ENCODE results near the gene HNRNPC.
A peak's percentile ranks its signal among the peaks of the same experiment; 100 is the strongest.
"Not testable (repeated sequence)": the region's sequence is repeated elsewhere in the genome, so short reads cannot be mapped to it uniquely, and the experiment has no call there.

DNA sequence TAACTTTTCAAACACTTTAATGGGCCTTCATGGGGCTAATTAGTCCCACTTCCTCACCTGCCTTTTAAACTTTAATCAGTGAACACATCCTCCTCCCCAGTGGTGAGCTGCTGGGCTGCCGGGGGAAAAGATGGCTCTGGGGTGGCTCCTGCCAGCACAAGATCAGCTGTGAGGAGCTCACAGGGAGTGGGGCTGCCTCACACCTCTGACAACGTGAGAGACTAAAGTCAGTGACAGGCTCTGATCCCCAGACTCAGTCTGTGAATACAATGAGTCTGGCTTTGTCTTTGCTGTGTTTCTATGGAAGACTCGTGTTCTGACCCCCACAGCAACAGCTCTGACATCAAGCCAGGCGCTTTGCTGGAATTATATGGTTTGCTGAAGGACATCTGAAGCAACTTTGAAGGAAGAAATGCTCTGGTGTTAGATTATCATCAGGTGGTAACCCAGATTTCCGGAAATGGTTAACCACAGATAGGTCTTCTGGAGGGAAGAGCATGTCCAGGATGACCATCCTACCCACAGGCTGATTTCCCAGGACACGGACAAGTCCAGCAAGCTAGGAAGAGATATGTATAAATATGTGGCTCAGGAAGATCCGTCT lies 104.1 kb downstream of the HNRNPC start:
- TF ChIP-seq TCF7 (IDR thresholded peaks at IDR 0.05; ENCODE audit: borderline replicate concordance); SPI1 (IDR thresholded peaks at IDR 0.05; ENCODE audit: borderline replicate concordance, low read depth, low read length); SP2 (IDR thresholded peaks at IDR 0.05; ENCODE audit: extremely low read depth, low read depth, low read length, poor library complexity, severe bottlenecking); RFX5 (IDR thresholded peaks at IDR 0.05; ENCODE audit: low read depth, low read length); SNIP1 (IDR thresholded peaks at IDR 0.05; ENCODE audit: low read depth); TCF3 (CRISPR knock-in tag; IDR thresholded peaks at IDR 0.05); KAT7 (CRISPR knock-in tag; IDR thresholded peaks at IDR 0.05; ENCODE audit: borderline replicate concordance): not testable (repeated sequence)
- TF ChIP-seq, protein P1, sequence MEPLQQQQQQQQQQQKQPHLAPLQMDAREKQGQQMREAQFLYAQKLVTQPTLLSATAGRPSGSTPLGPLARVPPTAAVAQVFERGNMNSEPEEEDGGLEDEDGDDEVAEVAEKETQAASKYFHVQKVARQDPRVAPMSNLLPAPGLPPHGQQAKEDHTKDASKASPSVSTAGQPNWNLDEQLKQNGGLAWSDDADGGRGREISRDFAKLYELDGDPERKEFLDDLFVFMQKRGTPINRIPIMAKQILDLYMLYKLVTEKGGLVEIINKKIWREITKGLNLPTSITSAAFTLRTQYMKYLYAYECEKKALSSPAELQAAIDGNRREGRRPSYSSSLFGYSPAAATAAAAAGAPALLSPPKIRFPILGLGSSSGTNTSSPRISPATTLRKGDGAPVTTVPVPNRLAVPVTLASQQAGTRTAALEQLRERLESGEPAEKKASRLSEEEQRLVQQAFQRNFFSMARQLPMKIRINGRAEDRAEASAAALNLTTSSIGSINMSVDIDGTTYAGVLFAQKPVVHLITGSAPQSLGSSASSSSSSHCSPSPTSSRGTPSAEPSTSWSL (CRISPR knock-in tag; IDR thresholded peaks at IDR 0.05; ENCODE audit: borderline replicate concordance) = not testable (repeated sequence)
- TF ChIP-seq, protein P2, sequence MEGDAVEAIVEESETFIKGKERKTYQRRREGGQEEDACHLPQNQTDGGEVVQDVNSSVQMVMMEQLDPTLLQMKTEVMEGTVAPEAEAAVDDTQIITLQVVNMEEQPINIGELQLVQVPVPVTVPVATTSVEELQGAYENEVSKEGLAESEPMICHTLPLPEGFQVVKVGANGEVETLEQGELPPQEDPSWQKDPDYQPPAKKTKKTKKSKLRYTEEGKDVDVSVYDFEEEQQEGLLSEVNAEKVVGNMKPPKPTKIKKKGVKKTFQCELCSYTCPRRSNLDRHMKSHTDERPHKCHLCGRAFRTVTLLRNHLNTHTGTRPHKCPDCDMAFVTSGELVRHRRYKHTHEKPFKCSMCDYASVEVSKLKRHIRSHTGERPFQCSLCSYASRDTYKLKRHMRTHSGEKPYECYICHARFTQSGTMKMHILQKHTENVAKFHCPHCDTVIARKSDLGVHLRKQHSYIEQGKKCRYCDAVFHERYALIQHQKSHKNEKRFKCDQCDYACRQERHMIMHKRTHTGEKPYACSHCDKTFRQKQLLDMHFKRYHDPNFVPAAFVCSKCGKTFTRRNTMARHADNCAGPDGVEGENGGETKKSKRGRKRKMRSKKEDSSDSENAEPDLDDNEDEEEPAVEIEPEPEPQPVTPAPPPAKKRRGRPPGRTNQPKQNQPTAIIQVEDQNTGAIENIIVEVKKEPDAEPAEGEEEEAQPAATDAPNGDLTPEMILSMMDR (IDR thresholded peaks at IDR 0.05 in 2 of 3, conservative IDR thresholded peaks at IDR 0.05 in 1 of 3; ENCODE audit: insufficient read depth in 2 of 3, low read depth in 1 of 3, low read length in 3 of 3) = not testable (repeated sequence)
- TF ChIP-seq, protein P3, sequence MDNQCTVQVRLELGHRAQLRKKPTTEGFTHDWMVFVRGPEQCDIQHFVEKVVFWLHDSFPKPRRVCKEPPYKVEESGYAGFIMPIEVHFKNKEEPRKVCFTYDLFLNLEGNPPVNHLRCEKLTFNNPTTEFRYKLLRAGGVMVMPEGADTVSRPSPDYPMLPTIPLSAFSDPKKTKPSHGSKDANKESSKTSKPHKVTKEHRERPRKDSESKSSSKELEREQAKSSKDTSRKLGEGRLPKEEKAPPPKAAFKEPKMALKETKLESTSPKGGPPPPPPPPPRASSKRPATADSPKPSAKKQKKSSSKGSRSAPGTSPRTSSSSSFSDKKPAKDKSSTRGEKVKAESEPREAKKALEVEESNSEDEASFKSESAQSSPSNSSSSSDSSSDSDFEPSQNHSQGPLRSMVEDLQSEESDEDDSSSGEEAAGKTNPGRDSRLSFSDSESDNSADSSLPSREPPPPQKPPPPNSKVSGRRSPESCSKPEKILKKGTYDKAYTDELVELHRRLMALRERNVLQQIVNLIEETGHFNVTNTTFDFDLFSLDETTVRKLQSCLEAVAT (IDR thresholded peaks at IDR 0.05) = not testable (repeated sequence)
- TF ChIP-seq, protein P4, sequence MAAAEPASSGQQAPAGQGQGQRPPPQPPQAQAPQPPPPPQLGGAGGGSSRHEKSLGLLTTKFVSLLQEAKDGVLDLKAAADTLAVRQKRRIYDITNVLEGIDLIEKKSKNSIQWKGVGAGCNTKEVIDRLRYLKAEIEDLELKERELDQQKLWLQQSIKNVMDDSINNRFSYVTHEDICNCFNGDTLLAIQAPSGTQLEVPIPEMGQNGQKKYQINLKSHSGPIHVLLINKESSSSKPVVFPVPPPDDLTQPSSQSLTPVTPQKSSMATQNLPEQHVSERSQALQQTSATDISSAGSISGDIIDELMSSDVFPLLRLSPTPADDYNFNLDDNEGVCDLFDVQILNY (CRISPR knock-in tag; IDR thresholded peaks at IDR 0.05) = not testable (repeated sequence)
- TF ChIP-seq GABPA (tag; conservative IDR thresholded peaks at IDR 0.05; ENCODE audit: low read depth) = 0 out of 2 replicates have a peak, but pooled peaks have one; percentile 19
- TF ChIP-seq, protein P5, sequence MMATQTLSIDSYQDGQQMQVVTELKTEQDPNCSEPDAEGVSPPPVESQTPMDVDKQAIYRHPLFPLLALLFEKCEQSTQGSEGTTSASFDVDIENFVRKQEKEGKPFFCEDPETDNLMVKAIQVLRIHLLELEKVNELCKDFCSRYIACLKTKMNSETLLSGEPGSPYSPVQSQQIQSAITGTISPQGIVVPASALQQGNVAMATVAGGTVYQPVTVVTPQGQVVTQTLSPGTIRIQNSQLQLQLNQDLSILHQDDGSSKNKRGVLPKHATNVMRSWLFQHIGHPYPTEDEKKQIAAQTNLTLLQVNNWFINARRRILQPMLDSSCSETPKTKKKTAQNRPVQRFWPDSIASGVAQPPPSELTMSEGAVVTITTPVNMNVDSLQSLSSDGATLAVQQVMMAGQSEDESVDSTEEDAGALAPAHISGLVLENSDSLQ (IDR thresholded peaks at IDR 0.05) = not testable (repeated sequence)
